Gastrocnemius medialis (tissue), 4 donors: ENCODE results near the gene DEDD2. TPM values are rescaled to one million over a fixed set of nuclear protein-coding genes. Genes with fewer than 3 reads are reported as not detected.

Experiments used
- ATAC-seq, 2 donors: fragments of 150-250 bp; one replicate each; pipeline ENCODE4 v1.9.1; 2016
- DNase-seq, 2 donors: peaks; one replicate each; pipeline ENCODE4 v3.0.0-alpha.2; 2019
- H3K27ac ChIP-seq, 4 donors: fragments of 200-600 bp; sonication (generic); 1 replicate in 1 of 4; 2 replicates in 3 of 4; pipeline ENCODE4 v1.5.1; 2016 to 2018; ENCODE audit warnings: mild to moderate bottlenecking in 2 of 4, moderate library complexity in 1 of 4
- H3K27me3 ChIP-seq, 3 donors: fragments of 200-600 bp; sonication (generic) in 2 of 3; 1 replicate in 1 of 3; 2 replicates in 2 of 3; pipeline versions ENCODE4 v1.5.1 to v1.6.0; 2016 to 2019; ENCODE audit warnings: mild to moderate bottlenecking in 1 of 3, moderate library complexity in 1 of 3
- H3K36me3 ChIP-seq, 2 donors: fragments of 200-600 bp; sonication (generic) in 1 of 2; one replicate each; pipeline ENCODE4 v1.5.1; 2017 to 2018
- H3K4me1 ChIP-seq, 2 donors: fragments of 200-600 bp; sonication (generic) in 1 of 2; one replicate each; pipeline ENCODE4 v1.5.1; 2016 to 2017; ENCODE audit warnings: mild to moderate bottlenecking in 2 of 2
- H3K4me3 ChIP-seq, 4 donors: fragments of 200-600 bp; sonication (generic) in 3 of 4; 1 replicate in 1 of 4; 2 replicates in 3 of 4; pipeline ENCODE4 v1.5.1; 2016 to 2019; ENCODE audit warnings: mild to moderate bottlenecking in 2 of 4
- H3K9me3 ChIP-seq, 3 donors: fragments of 200-600 bp; sonication (generic) in 2 of 3; 1 replicate in 1 of 3; 2 replicates in 2 of 3; pipeline ENCODE4 v1.5.1; 2016 to 2019
- CTCF ChIP-seq, 5 experiments: fragments of 450-650 bp in 3 of 5; fragments of 200-600 bp in 2 of 5; sonication (generic) in 2 of 5; IDR thresholded peaks in 4 of 5; conservative IDR thresholded peaks in 1 of 5; 1 replicate in 4 of 5; 2 replicates in 1 of 5; pipeline ENCODE4 v1.5.1; 2016 to 2019; ENCODE audit warnings: antibody characterized with exemption in 5 of 5, mild to moderate bottlenecking in 3 of 5, moderate library complexity in 3 of 5
- POLR2A ChIP-seq, 2 donors: fragments of 450-650 bp; IDR thresholded peaks; one replicate each; pipeline ENCODE4 v1.6.1; 2017; ENCODE audit warnings: antibody characterized with exemption in 2 of 2, mild to moderate bottlenecking in 2 of 2, moderate library complexity in 2 of 2
- in situ Hi-C, 4 donors: fragments of 200-750 bp; cut with MboI; loops; one replicate each; pipeline versions ENCODE4 v1.15.0 to v1.8.0; 2017; ENCODE audit warnings: low sequenced_read_pairs in 4 of 4
- intact Hi-C: fragments of 100-400 bp; cut with DNase I; formaldehyde crosslinking; loops from one replicate; pipeline ENCODE4 v1.15.1; 2023; ENCODE audit warnings: low total_unique reads
- total RNA-seq, 4 donors: library from RNA; depleted of rRNA; stranded (reverse); fragments of >200 nt; gene quantifications; one replicate each; pipeline versions ENCODE4 v1.1.0 to v1.2.3, GENCODE V29; 2016

The DEDD2 gene
- total RNA-seq, 4 donors from 2014 or later = 22.5 to 33.6 (median 29.2) TPM

DNA sequence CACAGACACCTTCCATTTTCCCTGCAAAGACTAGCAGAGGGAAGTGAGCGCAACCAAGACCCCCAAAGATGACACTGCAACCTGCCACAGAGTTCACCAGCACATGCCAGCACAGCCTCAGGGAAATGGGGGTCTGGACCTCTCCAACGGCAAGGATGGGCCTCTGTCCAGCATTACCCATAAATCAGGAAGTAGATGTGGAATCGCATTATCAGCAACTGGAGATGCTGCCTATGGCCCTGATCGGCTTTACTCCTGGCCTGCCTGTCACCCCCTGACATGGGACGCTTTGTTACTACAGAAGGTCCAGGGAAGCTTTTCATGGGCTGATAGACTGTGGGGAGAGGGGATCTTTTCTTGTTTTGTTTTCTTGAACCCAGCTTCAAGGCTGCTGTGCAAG lies 43.8 kb downstream of the DEDD2 start:
- H3K27ac ChIP-seq = no peak overlapping the region
- no peak for TF ChIP-seq CTCF (IDR thresholded peaks at IDR 0.05 in 4 of 5, conservative IDR thresholded peaks at IDR 0.05 in 1 of 5)
- no peak for TF ChIP-seq POLR2A (IDR thresholded peaks at IDR 0.05)
- no peaks in the 10 kb centered on the region for H3K36me3 ChIP-seq
- H3K4me1 ChIP-seq = peaks cover 7 to 9% of the 10 kb centered on the region in 2 donors
- in situ Hi-C loops = no loop called here
- intact Hi-C loops = no loop called here
- ATAC-seq (no peak), DNase-seq (no peak)
- H3K4me3 ChIP-seq = no peak overlapping the region
- no peaks in the 10 kb centered on the region for H3K9me3 ChIP-seq
- peaks cover 37 to 51% (median 46%) of the 10 kb centered on the region in 3 donors for H3K27me3 ChIP-seq

DNA sequence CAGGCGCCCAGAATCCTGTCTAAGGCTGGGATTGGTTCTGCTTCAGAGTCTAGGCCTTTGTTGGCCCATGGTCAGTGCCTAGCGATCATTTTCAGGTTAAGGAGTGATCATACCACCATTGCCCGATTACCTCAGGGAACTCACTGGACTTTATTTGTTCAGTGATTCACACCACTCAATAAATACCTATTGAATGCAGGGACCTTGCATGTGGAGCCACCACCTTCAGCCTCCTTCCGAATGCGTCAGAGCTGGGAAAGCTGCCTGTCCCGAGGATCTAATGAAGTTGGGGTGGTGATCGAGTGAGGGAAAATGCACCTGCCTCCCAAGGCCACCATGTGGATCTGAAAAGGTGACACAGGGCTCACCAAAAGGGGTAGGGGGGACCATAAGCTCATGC lies 45.2 kb downstream of the DEDD2 start:
- Histone ChIP-seq H3K27ac (no peak overlapping the region), H3K36me3 (no peaks in the 10 kb centered on the region), H3K27me3 (peaks cover 22 to 37% (median 31%) of the 10 kb centered on the region in 3 donors), H3K4me1 (peaks cover 7 to 9% of the 10 kb centered on the region in 2 donors), H3K9me3 (no peaks in the 10 kb centered on the region), H3K4me3 (no peak overlapping the region)
- intact Hi-C loops (no loop called here), in situ Hi-C loops (no loop called here)
- DNase-seq (no peak), ATAC-seq (no peak)
- no peak for TF ChIP-seq POLR2A (IDR thresholded peaks at IDR 0.05)
- TF ChIP-seq CTCF (IDR thresholded peaks at IDR 0.05 in 4 of 5, conservative IDR thresholded peaks at IDR 0.05 in 1 of 5) = no peak

- H3K9me3 ChIP-seq = no peaks in the 10 kb centered on the region
- DNase-seq (no peak), ATAC-seq (no peak)
- in situ Hi-C loops = no loop called here
- peaks cover under 1 to 1% of the 10 kb centered on the region in 2 donors for H3K4me1 ChIP-seq
- TF ChIP-seq POLR2A (IDR thresholded peaks at IDR 0.05) = no peak
- no peak overlapping the region for H3K4me3 ChIP-seq
- H3K36me3 ChIP-seq = no peaks in the 10 kb centered on the region
- peaks cover 13 to 27% (median 22%) of the 10 kb centered on the region in 3 donors for H3K27me3 ChIP-seq
- no peak overlapping the region for H3K27ac ChIP-seq
- intact Hi-C loops = no loop called here
Observed at GRCh38 chr19:42170715-42171114, 46.8 kb downstream of the DEDD2 start.

DNA sequence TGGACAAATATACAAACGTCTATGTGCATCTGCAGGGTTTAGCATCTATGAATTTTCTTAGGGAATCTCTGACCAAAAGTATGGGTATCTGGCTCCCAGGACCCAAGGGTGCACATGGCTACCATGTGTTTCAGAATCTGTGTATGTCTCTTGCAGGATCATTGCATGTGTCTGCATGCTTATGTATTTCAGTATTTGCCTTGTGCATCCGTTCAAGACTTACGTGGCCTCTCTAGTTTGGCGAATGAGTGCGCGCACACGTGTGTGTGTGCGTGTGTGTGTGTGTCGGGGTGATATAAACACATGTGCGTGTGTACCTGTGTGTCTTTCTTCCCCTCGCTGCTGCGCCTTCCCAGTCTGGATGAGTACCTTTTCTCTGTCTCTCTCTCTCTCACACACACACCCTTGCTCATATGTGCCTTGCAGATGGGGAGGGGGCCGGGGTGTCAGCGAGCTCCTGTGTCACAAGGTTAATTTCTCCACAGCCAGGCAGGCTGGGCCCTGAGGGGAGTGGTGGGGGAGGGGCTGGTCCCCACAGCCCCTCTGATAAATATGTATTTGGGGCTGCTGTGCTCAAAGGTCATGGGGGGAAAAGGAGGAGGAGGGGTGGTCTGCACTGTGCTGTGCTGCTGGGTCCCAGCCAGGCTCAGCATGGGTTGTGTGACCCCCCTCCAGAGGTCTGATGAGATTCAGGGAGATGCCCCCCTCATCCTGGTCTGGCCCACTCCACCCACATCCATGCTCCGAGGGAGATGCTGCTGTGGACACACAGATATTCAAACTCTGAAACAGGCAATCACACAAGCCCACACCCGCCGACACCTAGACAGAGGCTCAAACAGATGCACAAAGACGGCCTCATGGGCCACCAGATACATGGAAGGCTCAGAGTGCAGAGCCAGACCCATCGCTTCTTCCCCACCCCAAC lies 47.7 kb downstream of the DEDD2 start:
- no peak for ATAC-seq
- intact Hi-C loops = no loop called here
- H3K9me3 ChIP-seq = no peaks in the 10 kb centered on the region
- no peaks in the 10 kb centered on the region for H3K36me3 ChIP-seq
- no peak overlapping the region for H3K4me3 ChIP-seq
- H3K27me3 ChIP-seq = peaks cover 4 to 17% (median 12%) of the 10 kb centered on the region in 3 donors
- H3K27ac ChIP-seq = no peak overlapping the region
- DNase-seq = no peak
- TF ChIP-seq POLR2A (IDR thresholded peaks at IDR 0.05) = no peak
- TF ChIP-seq CTCF (IDR thresholded peaks at IDR 0.05 in 4 of 5, conservative IDR thresholded peaks at IDR 0.05 in 1 of 5) = no peak
- no peaks in the 10 kb centered on the region for H3K4me1 ChIP-seq
- in situ Hi-C loops = no loop called here

DNA sequence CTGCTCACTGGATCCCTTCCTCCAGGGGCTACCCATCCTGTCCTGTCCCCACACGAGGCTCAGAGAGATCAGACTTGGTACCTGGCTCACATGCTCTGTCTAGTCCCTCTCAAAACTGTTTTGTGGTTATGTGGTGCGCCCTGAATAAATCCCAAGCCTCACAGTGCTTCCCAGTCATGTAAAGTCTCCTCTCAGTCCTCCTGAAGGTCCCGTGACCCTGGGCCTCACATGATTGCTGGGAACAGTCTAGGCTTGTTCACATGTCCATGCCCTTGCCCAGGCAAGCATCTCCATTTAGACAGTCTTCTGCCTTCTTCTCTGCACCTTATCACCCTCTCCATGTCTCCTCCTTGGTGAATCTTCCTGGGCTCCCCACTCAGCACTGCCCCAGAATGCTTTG lies 49.3 kb downstream of the DEDD2 start:
- DNase-seq (no peak), ATAC-seq (no peak)
- no peak overlapping the region for H3K27ac ChIP-seq
- no peaks in the 10 kb centered on the region for H3K4me1 ChIP-seq
- TF ChIP-seq CTCF (IDR thresholded peaks at IDR 0.05 in 4 of 5, conservative IDR thresholded peaks at IDR 0.05 in 1 of 5) (no peak), POLR2A (IDR thresholded peaks at IDR 0.05) (no peak)
- in situ Hi-C loops (no loop called here), intact Hi-C loops (no loop called here)
- peaks cover 3 to 5% (median 4%) of the 10 kb centered on the region in 3 donors for H3K27me3 ChIP-seq
- H3K36me3 ChIP-seq = no peaks in the 10 kb centered on the region
- H3K9me3 ChIP-seq = no peaks in the 10 kb centered on the region
- H3K4me3 ChIP-seq = no peak overlapping the region
